GM19468 (cell line): ENCODE data around the gene TSPAN14.

Experiments
- ATAC-seq: cut with Tn5 transposase; IDR thresholded peaks from one replicate; pipeline ENCODE4 v1.9.1; 2021; ENCODE audit warnings: mild to moderate bottlenecking, moderate library complexity, moderate number of reproducible peaks; ENCODE audit not compliant: unreplicated experiment; ENCODE audit errors: extremely low read depth

The TSPAN14 gene

DNA sequence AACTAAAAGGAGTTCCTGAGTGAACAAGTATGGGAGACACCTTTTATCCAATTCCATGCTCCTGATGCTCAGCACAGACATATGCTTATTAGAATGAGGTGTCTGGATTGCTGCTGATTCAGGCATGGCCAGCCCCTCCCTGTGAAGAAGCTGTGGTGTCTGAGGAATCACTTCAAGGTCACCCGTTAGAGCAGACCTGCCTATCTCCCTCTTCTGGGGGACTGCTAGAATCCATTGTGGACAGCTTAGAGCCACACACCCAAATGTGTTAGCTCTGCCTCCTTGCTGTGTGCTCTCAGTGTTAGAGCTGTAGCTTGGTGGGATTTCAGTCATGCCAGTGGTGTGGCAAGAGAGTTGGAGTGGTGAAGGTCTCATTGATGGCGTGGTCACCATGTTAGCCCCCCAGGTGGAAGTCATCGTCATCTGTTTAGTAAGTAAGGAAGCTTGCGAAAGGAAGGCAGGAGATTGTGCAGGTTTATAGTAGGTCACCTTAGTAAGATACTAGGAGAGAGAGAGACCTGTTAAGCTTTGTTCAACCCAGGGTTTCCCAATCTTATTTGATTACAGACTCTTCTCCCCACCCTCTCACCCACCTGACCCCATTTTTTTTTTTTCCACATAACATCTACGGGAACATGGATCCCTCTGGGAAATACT, 32.9 kb upstream of the TSPAN14 start:
- no peak for ATAC-seq

DNA sequence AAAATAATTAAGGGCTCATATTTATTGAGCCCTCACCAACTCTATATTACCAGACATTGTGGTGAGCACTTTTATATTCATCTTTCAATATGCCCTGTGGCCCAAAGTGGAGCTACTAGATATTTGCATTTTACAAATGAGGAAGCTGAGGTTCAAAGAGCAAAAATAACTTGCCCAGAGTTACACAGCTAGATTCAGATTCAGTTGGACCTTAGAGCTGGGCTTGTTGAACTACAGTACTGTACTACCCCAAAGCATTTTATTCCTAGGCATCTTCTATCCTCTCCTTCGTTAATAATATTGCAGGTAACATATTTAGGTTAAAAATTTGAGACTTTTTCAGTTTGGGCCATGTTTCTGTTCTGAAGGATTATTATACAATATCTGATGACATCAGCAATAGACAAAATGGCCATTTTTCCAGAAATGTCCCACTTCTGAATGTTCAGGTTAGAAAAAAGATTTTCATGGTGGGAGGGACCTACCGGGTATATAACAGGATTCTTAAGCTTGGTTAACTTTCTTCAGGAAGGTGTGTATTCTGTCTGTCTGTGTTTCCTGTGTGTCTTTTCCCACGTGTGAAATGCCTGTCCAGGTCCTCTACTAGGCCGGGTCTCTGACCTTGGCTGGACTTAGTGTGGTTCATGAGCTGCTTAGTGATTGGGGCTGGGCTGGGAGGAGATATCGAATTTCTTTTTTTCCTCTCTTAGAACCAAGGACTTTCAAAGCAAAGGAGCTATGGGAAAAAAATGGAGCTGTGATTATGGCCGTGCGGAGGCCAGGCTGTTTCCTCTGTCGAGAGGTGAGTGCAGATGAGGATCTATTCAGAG, 32.2 kb upstream of the TSPAN14 start:
- peak; percentile 79 for ATAC-seq

DNA sequence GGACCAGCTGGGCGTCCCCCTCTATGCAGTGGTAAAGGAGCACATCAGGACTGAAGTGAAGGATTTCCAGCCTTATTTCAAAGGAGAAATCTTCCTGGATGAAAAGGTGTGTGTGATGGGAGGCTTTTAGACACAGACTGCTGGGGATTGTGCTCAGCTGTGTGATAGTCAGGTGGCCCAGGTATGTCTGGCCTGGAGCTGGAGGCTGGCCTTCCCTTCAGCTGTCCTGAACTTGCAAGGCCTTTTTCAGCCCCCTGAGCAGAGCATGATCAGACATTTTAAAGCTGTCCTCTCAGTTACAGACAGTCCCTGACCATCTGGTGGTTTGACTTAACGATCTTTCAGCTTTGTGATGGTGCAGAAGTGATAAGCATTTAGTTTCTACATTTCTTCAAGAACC, 28.2 kb upstream of the TSPAN14 start:
- no peak for ATAC-seq

DNA sequence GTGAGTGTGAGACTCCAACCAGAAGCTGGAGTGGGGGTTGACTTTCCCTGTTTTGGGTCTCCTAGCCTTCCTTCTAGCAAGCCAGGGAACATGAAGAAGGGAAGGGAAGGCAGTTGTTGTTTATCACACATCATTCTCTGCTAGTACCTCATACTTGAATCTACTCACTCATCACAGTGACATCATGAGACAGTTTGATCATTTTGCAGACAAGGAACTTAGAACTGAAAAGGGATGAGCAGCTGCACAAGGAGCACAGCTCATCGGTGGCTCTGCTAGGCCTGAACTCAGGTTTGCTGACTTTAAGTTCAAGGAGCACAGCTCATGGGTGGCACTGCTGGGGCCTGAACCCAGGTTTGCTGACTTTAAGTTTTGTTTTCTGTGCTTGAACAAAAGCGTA, 26.6 kb upstream of the TSPAN14 start:
- no peak for ATAC-seq

DNA sequence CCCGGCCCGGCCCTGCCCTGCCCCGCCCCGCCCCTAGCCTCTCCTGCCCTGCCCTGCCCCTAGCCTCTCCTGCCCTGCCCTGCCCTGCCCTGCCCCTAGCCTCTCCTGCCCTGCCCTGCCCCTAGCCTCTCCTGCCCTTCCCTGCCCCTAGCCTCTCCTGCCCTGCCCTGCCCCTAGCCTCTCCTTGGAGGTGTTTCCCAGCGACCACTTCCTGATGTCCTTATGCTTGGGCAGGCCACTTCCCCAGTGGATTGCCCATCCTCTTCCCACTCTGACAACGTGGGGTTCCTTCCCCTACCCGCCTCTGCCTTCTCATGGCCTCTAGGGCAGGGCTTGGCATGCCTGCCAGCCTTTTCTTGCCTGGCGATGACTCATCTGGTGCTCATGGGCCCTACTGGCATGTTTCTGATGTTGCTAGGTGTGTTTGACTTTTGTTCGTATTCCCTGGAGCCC, 24.6 kb upstream of the TSPAN14 start:
- ATAC-seq = no peak

DNA sequence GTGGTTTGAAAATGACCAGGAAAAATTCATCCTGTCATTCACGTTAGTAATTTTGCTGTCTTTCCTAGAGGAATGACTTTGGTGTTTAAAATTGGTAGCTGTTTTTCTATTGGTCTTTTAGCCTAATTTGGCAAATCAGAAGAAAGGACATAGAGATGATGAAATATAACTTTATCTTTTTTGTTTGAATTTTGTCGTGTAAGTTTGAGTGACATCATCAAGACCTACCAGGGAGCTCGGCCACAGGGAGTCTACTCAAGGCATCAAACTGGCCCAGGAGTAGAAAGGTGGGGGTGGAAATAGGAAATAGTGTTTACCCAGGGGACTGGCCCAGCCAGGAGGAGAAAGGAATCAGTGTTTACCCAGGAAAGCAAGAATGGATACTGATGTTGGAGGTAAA, 21.0 kb upstream of the TSPAN14 start:
- no peak for ATAC-seq

DNA sequence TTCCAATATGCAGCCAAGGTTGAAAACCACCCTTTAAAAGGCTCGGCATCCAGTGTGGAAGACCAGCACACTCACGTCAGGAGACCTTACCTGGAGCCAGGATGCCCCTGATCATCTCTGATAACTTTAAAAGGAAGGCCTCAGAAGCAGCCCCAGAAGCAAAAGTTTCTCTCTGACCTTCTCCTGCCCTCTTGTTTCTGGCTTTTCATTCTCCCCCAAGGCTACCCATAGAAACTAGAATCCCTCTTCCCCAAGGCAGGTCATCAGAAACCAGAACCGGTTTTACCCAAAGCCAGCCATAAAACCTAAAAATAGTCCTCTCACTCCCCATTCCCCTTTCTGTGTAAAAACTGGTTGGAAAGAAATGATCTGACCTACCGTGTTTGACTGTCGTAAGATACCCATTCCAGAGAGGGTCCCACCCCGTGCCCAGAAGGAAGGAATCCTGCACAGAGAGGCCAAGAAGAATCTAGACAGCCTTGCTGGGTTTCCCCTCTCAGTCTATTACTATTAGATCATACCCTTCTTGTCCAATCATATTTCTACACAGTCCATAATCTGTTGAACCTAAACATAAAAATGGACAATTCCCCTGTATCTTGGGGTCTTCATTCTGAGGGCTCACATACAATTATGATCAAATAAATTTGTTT, 17.5 kb upstream of the TSPAN14 start:
- no peak for ATAC-seq

DNA sequence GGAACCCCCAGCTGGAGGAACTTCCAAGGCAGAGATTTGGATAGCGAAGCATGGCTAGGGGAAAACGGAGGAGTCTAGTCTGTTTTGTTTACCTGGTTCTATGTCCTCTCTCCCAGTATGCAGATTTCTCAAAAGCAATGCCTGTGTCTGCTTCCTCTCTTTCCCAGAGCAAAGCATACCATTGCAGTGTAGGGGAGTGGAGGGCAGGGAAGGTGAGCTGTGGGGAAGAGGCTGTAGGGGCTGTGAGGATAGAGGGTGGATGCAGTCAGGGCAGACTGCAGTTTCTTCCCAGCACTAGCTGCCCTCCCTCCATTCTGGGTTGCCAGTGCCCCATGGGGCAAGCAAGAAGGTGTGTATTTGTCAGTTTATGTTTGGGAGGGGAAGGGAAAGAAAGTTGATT, 16.9 kb upstream of the TSPAN14 start:
- ATAC-seq = no peak

DNA sequence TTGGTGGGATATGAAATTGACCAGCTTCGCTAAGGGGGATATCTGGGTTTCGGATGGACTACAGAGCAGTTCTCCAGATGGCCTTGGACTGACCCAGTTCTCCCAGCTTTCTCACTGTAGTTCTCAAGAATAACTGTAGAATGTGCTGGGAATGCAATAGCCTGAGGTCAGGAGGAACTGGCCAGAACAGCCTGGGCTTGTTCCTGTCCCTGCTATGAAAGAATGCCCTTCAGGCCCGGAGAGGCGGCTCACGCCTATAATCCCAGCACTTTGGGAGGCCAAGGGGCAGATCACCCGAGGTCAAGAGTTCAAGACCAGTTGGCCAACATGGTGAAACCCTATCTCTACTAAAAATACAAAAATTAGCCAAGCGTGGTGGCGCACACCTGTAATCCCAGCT, 12.3 kb upstream of the TSPAN14 start:
- no peak for ATAC-seq

DNA sequence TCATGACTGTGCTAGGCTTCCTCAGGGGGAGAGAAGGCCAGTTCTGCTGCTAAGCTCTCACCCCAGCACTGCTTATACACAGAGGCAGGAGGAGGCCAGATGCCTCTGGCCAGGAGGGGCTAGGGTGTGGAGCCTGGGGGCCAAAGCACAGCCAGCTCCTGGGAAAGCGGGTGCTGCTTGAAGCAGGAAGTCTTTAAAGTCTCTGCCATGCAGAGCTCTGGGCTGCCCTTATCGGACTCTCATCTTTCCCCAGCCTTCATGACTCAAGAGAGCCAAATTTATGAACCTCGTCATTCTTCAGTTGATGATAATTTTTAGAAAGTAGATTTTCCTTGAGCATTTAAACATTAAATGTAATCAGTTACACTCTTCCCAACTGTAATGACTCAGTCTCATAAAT, 11.2 kb upstream of the TSPAN14 start:
- no peak for ATAC-seq

DNA sequence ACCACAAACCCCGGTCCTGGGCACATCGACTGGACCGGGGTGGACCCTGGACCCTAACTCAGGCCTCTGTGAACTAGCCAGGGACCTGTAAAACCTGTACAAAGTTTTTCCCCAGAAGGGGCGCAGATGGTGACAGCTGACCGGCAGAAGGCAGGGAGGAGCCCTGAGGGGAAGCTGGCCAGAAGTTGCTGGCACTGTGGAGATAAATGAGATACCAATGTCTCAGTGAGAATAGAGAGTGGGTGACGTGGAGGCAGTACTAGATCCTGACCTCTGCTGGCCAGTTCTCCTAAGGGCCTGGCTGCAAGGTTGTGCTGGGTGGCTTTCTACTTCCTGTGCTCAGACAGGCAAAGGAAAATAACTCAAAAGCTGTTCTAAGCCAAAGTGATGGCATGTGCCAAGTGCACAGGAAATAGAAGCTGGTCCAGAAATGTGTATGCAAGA, 10.6 kb upstream of the TSPAN14 start:
- peak; percentile 42 for ATAC-seq

DNA sequence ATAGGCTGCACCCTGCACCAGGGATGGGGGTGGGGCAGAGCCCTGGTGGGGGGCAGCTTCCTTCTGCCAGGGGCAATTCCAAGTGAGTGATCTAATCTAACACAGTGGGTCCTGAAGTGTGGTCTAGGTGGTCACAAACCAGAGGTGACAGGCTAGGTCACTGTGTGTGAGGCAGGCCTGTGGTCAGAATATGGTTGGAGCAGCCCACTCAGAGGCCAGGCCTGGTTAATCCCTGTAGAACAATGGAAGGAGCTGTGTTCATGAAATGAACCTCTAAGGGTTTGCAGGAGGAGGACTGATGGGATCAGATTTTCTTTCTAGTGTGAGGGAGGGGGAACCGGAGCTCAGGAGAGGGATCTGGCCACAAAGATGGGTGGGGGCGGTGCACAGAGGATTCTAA, 10.0 kb upstream of the TSPAN14 start:
- ATAC-seq = no peak

DNA sequence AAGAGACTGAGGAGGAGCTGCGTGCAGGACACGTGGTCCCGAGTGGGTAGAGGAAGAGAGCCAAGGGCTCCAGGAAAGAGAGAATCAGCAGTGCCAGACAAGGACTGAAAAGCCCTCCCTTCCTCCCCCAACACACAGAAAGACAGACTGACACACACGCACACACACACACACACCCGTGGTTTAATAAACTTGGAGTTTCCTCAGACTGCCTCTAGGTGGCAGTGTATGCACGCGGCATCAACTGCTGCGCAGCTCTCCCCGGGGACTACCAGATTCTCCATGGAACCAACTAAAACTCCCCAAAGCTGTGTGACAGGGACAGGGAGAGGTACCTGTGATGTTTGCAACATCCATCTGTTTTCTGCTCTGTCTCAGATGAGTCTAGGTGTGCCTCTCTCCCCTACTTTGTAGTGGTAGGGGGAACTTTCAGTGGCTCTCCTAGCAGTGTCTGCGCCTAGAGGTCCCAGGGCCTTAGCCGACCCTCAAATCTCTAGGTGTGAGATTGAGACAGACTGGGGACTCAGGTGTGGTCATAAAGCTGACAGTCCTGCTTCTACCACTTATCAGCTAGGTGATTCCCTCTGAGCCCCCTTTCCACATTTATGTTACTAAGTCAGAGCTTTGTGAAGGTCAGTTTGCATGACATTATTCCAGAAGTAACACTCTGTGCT, 9.3 kb upstream of the TSPAN14 start:
- peak; percentile 66 for ATAC-seq

DNA sequence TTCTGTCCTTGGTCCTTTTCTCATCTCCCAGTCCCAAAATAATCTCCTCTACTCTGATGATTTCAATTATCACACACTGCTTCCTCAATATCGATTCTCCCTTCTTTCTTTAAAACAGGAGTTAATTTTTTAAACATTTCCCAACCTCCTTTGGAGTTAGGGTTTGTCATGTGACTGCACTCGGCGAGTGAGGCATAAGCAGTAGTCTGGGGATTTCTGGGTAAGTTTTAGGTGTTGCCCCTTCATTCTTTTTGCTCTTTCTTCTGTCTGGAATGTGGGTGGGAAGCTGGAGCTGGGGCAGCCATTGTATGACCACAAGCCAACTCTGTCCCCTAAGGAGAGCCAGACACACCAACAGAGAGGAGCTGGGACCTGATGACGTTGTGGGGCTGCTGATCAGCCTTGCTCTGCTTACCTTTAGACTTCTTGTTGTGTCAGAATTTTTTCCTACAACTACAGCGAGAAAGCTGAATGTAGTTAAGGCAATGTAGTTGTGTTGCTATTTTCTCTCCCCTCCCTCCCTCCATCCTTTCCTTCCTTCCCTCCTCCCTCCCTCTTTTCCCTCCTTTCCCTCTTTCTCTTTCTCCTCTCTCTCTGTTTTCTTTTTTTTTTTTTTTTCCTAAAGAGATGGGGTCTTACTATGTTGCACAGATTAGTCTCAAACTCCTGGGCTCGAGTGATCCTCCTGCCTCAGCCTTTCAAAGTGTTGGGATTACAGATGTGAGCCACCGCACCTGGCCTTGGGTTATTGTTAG, 6.5 kb upstream of the TSPAN14 start:
- ATAC-seq = no peak

DNA sequence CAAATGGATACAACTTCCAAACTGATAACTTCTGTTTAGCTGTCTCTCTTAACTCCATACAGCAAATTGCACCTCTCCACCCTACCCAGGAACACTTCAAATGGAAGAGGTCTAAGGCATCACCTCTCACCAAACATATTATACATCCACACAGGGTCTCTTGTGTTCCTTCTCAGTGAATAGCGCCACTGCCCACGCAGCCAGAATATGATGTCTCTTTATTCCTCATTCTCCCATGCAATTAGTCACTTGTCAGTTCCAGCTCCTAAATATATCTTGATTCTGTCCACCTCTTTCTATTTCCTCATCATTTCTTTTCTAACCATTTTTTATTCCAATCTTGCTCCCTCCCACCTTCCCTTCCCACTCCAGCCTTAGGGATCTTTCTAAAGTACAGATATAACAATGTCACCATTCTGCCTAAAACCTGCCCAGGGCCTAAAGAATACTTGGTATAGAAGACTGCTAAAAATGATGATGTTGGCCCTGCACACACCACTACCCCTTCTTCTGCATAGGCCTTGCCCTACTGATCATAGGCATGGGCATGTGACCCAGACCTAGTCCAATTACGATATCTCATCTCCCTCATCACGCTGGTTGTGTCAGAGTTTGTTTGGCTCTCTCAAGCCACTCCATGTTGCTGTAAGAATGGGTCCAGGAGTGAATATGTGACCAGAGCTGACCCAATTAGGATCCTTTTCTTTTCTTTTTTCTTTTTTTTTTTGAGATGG, 5.7 kb upstream of the TSPAN14 start:
- no peak for ATAC-seq

DNA sequence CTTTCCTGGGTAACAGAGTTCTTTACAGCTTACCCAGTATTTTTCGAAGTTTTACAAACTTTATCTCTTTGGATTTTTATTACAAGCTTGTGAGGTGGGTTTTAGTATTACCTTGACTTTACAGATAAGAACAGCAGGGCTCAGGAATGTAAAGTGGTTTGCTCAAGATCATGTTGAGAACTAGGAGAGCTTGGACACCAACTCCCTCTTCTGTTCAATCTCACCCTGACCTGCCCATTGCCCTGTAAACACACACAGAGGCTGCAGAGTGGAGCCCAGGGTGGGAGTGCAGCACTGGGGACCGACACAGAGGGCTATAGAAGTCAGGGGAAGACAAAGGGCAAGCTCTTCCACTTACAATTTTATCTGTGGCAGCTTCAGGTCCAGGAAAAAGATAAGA, 4.6 kb upstream of the TSPAN14 start:
- ATAC-seq = no peak

DNA sequence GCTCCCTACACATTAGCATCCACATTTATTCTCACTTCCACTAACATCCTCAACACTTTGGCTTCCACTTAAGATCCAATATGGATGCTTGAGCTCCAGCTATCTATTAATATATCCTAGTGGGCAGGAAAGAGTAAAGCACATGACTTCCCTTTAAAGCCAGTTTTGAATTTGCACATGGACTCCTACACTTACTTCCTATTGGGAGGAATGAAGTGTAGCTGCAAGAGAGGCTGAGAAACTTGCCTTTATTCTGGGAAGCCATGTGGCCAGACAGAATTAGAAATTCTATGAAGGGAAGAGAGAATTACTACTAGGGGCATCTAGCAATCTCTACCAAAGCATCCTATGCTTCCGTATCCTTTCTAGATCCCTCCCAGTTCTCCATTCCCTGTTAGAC, 3.0 kb upstream of the TSPAN14 start:
- no peak for ATAC-seq

DNA sequence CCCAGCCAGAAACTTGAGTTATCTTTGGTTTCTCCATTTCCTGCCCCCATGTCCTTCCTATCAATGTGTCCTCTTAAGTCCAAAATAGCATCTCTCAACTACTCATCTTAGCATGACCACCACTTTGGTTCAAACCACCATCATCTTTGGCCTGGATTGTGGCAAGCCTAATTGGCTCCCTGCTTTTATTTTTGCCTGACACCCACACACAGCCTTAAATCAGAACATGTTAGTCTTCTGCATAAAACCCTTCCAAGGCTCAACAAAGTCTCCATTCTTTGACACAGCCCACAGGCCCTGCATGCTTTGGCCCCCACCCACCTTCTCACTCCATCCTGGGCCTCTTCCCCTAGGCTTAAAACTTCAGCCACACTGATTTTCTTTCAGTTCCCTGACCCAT, 2.0 kb upstream of the TSPAN14 start:
- no peak for ATAC-seq

DNA sequence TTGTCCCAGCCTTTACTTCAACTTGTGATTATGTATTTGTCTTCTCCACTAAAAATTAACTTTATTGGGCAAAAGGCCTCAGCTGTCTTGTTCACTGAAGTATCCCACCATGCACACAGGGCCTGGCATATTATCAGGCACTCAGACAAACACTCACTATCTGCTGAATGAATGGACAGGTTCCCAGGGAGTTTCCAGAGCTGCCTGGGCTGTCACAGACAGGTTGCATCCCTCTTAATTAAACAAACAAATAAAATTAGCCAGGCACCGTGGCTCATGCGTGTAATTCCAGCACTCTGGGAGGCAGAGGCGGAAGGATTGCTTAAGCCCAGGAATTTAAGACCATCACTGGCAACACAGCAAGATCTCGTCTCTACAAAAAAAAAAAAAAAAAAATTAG, 1.5 kb upstream of the TSPAN14 start:
- no peak for ATAC-seq
